GM12865 (cell line): Measurements from ENCODE around the gene HNMT.
"Not testable (repeated sequence)": the region's sequence is repeated elsewhere in the genome, so short reads cannot be mapped to it uniquely, and the experiment has no call there.

Experiments
- DNase-seq: peaks from one replicate; pipeline ENCODE4 v3.0.0; 2010; ENCODE audit warnings: low read depth
- H3K4me3 ChIP-seq: 2 replicates; pipeline ENCODE4 v1.5.1; 2011; ENCODE audit warnings: mild to moderate bottlenecking, low read depth, low read length, control low read depth
- TF ChIP-seq, protein P1 (sequence below): IDR thresholded peaks from 2 replicates; pipeline ENCODE4 v1.5.1; 2011; ENCODE audit warnings: low read length, control low read depth, low read depth, inconsistent platforms; ENCODE audit not compliant: insufficient read depth; ENCODE audit errors: missing control alignments

HNMT gene

DNA sequence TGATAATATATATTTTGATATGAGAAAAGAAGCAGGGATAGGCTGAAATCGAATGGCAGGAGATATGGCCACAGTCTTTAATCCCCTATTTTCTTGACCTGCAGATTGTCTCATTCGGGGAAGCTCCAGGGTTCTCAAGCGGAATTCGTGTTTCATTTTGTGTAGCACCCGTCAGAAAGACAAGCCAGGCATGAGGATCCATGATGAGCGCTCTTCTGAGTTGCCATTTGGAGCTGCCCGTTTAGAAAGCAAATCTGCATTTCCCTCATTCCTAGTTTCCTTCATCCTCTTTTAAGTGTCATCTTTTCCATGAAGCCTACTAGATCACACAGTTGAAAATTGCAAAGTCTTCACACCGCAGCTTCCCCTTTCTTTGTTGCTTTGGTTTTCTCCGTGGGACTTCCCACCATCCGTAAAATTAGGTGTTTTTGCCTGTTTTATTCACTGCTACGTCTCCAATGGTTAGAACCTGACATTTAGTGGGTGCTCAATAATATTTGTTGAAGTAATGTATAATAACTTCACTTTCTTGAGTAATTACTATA is 16.9 kb downstream of the HNMT start:
- TF ChIP-seq, protein P1, sequence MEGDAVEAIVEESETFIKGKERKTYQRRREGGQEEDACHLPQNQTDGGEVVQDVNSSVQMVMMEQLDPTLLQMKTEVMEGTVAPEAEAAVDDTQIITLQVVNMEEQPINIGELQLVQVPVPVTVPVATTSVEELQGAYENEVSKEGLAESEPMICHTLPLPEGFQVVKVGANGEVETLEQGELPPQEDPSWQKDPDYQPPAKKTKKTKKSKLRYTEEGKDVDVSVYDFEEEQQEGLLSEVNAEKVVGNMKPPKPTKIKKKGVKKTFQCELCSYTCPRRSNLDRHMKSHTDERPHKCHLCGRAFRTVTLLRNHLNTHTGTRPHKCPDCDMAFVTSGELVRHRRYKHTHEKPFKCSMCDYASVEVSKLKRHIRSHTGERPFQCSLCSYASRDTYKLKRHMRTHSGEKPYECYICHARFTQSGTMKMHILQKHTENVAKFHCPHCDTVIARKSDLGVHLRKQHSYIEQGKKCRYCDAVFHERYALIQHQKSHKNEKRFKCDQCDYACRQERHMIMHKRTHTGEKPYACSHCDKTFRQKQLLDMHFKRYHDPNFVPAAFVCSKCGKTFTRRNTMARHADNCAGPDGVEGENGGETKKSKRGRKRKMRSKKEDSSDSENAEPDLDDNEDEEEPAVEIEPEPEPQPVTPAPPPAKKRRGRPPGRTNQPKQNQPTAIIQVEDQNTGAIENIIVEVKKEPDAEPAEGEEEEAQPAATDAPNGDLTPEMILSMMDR, result no peak
- no peak overlapping the region for H3K4me3 ChIP-seq
- no peak for DNase-seq

DNA sequence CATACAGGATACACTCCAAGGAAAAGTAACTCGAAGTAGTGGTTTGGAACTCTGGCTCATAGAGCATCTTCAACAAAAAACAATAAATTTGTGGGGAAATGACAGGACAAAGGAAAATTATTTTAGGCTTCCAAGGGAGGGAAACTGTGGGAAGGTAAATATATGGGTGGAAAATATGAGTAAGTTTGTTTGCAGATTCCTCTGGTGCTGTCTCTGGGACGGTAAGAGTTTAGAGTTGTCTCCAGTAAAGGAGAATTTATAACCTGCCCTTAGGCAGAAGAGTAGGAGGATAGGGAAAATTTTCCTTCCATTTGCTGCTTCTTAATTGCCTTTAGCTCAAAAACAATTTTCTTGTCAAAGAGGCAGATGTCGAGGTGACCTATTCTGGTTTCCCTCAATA is 19.3 kb downstream of the HNMT start:
- TF ChIP-seq, protein P1, result no peak
- DNase-seq, result no peak
- no peak overlapping the region for H3K4me3 ChIP-seq

DNA sequence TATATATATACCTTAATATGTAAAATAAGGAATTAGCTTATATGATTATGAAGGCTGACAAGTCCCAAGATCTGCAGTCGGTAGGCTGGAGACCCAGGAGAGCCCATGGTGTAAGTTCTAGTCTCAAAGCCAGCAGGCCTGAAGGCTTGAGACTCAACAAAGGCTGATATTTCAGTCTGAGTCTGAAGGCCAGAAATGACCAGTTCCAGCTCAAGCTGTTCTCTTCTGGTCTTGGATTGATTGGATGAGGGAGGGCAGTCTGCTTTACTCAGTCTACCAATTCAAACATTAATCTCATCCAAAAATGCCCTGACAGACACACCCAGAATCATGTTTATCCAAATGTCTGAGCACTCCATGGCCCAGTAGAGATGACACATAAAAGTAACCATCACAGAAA is 22.0 kb downstream of the HNMT start:
- no peak for DNase-seq
- TF ChIP-seq, protein P1, result no peak
- H3K4me3 ChIP-seq, result no peak overlapping the region

DNA sequence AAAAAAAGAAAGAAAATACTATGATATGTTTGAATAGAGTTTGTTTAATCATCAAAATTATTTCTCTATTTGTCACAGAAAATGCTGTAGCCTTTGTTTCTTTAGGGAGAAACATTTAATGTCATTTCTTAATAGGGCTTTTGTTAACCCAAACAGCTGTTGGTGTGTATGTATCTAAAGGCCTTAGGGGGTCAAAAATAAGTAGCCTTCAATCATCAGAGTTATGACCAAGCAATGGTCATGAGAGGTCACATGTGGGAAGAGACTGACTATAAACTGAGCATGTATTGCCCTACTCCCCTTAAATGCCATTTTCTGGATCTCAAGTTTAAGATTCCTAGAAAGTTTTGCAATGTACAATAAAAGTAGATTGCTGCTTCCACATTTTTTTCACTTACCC is 22.7 kb downstream of the HNMT start:
- H3K4me3 ChIP-seq, result no peak overlapping the region
- TF ChIP-seq, protein P1, result no peak
- DNase-seq, result no peak

DNA sequence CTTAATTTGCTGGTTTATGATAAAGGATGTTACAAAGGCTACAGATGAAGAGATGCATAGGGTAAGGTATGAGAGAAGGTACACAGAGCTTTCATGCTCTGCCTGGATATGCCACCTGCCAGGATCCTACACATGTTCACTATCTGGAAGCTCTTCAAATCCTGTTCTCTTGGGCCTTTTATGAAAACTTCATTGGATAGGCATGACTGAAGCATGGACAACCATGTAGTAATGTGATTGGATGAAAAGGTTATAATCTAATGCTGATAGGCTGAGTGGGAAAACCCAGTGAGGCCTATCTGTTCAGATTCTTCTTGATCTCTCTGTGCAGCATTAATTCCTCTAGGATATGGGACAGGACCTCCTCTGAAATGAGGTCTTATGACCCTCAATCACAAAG is 26.8 kb downstream of the HNMT start:
- no peak for DNase-seq
- TF ChIP-seq, protein P1, result no peak
- H3K4me3 ChIP-seq, result no peak overlapping the region

DNA sequence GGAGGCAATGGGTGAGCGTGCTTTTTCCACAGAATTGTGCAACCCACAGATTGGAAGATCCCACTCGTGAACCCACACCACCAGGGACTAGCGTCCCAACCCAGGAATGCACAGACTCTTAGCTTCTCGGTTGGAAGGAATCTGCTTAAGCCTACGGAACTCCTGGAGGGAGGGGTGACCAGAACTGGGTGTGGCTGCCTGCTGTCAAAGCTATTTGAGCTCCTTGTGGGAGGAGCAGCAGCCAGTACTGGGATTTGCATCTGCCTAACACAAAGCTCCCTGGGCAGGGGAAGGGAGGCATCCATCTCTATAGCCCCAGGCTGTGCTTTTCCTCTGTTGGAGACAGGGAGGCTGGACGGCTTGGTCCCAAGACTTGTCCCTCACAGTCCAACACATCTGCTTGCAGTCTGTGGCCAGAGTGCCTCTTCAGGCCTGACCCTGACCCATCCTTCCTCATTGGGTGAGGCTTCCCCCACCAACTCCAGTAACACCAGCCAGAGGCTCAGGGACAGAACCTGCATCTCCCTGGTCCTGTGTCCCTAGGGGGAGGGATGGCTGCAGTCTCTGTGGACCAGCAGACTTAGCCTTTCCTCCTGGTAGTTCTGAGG is 27.9 kb downstream of the HNMT start:
- TF ChIP-seq, protein P1, result no peak
- no peak overlapping the region for H3K4me3 ChIP-seq
- no peak for DNase-seq

DNA sequence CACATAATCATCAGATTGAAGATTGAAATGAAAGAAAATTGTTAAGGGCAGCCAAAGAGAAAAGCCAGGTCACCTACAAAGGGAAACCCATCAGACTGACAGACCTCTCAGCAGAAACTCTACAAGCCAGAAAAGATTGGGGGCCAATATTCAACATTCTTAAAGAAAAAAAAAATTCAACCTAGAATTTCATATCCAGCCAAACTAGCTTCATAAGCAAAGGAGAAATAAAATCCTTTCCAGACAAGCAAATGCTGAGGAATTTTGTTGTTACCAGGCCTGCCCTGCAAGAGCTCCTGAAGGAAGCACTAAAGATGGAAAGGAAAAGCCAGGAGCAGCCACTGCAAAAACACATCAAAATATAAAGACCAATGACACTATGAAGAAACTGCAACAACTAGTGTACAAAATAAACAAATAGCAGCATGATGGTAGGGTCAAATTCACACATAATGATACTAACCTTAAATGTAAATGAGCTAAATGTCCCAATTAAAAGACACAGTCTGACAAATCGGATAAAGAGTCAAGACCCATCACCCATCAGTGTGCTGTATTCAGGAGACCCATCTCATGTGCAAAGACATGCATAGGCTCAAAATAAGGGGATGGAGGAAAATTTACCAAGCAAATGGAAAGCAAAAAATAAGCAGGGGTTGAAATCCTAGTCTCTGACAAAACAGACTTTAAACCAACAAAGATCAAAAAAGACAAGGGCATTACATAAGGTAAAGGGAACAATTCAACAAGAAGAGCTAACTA is 29.6 kb downstream of the HNMT start:
- DNase-seq, H3K4me3 ChIP-seq: not testable (repeated sequence)

DNA sequence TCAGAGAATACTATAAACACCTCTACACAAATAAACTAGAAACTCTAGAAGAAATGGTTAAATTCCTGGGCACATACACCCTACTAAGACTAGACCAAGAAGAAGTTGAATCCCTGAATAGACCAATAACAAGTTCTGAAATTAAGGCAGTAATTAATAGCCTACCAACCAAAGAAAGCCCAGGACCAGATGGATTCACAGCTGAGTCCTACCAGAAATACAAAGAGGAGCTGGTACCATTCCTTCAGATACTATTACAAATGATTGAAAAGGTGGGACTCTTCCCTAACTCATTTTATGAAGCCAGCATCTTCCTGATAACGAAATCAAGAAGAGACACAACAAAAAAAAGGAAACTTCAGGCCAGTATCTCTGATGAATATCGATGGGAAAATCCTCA is 31.1 kb downstream of the HNMT start:
- DNase-seq, H3K4me3 ChIP-seq: not testable (repeated sequence)

DNA sequence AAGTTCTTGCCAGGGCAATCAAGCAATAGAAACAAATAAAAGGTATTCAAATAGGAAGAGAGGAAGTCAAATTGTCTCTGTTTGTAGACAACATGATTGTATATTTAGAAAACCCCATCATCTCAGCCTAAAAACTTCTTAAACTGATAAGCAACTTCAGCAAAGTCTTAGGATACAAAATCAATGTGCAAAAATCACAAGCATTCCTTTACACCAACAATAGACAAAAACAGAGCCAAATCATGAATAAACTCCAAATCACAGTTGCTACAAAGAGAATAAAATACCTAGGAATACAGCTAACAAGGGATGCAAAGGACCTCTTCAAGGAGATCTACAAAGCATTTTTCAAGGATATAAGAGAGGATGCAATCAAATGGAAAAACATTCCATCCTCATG is 31.9 kb downstream of the HNMT start:
- H3K4me3 ChIP-seq, DNase-seq: not testable (repeated sequence)
